ENCODE results near the gene EFEMP1. TPM values are rescaled to one million over a fixed set of nuclear protein-coding genes. Genes with fewer than 3 reads are reported as not detected.

EFEMP1 gene
- total and polyA plus RNA-seq, 10 of the 15 experiments (the other 5 are each of a cell fraction or from before 2014, with no cell fraction given): 0.27 to 1.2 (median 0.35) TPM; not detected in 6

DNA sequence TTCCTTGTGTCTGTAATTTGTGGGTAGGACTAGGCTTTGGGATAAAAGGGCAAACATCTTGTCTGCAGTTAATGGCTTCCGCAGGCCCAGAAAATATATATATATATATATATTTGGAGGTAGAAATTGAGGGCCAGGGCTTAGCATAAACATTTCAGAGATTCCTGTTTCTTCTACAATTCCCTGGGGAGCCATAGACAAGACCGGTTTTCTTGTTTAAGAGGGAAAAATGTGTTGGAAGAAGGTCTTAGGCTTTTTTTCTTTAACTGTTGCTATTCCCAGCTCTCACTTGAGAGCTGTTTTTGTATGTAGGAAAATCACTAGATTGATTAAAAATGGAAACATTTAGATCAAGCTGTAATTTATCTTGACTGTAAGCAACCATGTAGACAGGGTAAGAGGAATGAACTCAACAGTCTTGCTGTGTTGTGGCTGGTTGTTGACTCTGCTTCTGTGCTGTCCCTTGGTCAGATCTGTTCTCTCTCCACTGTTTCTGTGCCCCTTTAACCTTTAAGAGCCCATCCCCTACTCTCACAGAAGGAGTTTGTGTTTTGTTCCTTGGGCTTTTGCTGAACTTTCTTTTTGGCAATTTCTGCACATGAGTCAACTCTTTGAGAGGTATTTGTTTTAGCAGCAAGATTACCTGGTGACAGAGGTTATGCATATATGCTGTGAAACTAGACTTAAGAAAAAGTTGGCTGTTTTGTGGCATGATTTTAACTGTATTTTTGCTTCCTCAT is 58.3 kb downstream of the EFEMP1 start:
- ChIA-PET SMC1A (ENCODE audit: uncharacterized antibody, unreplicated experiment) (no interaction called here), CTCF (no interaction called here), RAD21 (ENCODE audit: unreplicated experiment) (no interaction called here), POLR2A (no interaction called here)
- H3K27me3 ChIP-seq (replicated peaks in 1 of 2; ENCODE audit: control insufficient read depth in 2 of 2, insufficient read depth in 2 of 2, low read length in 1 of 2): no peaks in the 10 kb centered on the region
- WGBS (ENCODE audit: insufficient coverage, insufficient replicate concordance, low lambda C conversion rate, missing lambda C conversion rate): 50% methylated on average over 2 of the region's 2 CpGs
- no peaks in the 10 kb centered on the region for H4K20me1 ChIP-seq (ENCODE audit: control insufficient read depth, insufficient read depth)
- no peak overlapping the region for H2AFZ ChIP-seq (ENCODE audit: control insufficient read depth, low read depth, low read length)
- no peak overlapping the region for H3K4me2 ChIP-seq (ENCODE audit: control insufficient read depth, insufficient read depth)
- FAIRE-seq (no peak), ATAC-seq (no peak), DNase-seq (ENCODE audit: low read depth, low spot score) (no peak)
- H3K4me3 ChIP-seq: no peak overlapping the region
- intact Hi-C loops (cut with micrococcal nuclease; ENCODE audit: unreplicated experiment): no loop called here
- BruUV-seq (replicated peaks): no TSS peak
- TF ChIP-seq, protein P1, sequence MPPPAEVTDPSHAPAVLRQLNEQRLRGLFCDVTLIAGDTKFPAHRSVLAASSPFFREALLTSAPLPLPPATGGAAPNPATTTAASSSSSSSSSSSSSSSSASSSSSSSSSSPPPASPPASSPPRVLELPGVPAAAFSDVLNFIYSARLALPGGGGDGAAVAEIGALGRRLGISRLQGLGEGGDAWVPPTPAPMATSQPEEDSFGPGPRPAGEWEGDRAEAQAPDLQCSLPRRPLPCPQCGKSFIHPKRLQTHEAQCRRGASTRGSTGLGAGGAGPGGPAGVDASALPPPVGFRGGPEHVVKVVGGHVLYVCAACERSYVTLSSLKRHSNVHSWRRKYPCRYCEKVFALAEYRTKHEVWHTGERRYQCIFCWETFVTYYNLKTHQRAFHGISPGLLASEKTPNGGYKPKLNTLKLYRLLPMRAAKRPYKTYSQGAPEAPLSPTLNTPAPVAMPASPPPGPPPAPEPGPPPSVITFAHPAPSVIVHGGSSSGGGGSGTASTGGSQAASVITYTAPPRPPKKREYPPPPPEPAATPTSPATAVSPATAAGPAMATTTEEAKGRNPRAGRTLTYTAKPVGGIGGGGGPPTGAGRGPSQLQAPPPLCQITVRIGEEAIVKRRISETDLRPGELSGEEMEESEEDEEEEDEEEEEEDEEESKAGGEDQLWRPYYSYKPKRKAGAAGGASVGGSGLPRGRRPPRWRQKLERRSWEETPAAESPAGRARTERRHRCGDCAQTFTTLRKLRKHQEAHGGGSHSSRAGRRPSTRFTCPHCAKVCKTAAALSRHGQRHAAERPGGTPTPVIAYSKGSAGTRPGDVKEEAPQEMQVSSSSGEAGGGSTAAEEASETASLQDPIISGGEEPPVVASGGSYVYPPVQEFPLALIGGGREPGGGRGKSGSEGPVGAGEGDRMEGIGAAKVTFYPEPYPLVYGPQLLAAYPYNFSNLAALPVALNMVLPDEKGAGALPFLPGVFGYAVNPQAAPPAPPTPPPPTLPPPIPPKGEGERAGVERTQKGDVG (CRISPR knock-in tag; IDR thresholded peaks at IDR 0.05): no peak
- TF ChIP-seq, protein P2, sequence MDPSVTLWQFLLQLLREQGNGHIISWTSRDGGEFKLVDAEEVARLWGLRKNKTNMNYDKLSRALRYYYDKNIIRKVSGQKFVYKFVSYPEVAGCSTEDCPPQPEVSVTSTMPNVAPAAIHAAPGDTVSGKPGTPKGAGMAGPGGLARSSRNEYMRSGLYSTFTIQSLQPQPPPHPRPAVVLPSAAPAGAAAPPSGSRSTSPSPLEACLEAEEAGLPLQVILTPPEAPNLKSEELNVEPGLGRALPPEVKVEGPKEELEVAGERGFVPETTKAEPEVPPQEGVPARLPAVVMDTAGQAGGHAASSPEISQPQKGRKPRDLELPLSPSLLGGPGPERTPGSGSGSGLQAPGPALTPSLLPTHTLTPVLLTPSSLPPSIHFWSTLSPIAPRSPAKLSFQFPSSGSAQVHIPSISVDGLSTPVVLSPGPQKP (IDR thresholded peaks at IDR 0.05; ENCODE audit: low read depth, low read length): no peak
- no peak for TF ChIP-seq PAX5 (IDR thresholded peaks at IDR 0.05; ENCODE audit: borderline replicate concordance, low read depth, low read length)
- TF ChIP-seq, protein P3, sequence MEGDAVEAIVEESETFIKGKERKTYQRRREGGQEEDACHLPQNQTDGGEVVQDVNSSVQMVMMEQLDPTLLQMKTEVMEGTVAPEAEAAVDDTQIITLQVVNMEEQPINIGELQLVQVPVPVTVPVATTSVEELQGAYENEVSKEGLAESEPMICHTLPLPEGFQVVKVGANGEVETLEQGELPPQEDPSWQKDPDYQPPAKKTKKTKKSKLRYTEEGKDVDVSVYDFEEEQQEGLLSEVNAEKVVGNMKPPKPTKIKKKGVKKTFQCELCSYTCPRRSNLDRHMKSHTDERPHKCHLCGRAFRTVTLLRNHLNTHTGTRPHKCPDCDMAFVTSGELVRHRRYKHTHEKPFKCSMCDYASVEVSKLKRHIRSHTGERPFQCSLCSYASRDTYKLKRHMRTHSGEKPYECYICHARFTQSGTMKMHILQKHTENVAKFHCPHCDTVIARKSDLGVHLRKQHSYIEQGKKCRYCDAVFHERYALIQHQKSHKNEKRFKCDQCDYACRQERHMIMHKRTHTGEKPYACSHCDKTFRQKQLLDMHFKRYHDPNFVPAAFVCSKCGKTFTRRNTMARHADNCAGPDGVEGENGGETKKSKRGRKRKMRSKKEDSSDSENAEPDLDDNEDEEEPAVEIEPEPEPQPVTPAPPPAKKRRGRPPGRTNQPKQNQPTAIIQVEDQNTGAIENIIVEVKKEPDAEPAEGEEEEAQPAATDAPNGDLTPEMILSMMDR (IDR thresholded peaks at IDR 0.05 in 2 of 3, conservative IDR thresholded peaks at IDR 0.05 in 1 of 3; ENCODE audit: control insufficient read depth in 2 of 3, extremely low read depth in 1 of 3, insufficient read depth in 1 of 3, low read depth in 3 of 3, low read length in 3 of 3): no peak
- TF ChIP-seq ZSCAN29 (IDR thresholded peaks at IDR 0.05): no peak
- TF ChIP-seq HCFC1 (IDR thresholded peaks at IDR 0.05; ENCODE audit: low read length): no peak
- no peak for TF ChIP-seq EP300 (IDR thresholded peaks at IDR 0.05; ENCODE audit: borderline replicate concordance in 1 of 2, control insufficient read depth in 1 of 2, low read depth in 2 of 2, low read length in 2 of 2)
- no peak for TF ChIP-seq PAX8 (IDR thresholded peaks at IDR 0.05)
- no peaks in the 10 kb centered on the region for H3K79me2 ChIP-seq (ENCODE audit: control insufficient read depth, insufficient read depth, low read length)
- in situ Hi-C loops (cut with MboI): no loop called here
- no peaks in the 10 kb centered on the region for H3K36me3 ChIP-seq (ENCODE audit: control insufficient read depth in 2 of 2, insufficient read depth in 2 of 2, low read length in 1 of 2)
- H3K9me3 ChIP-seq (replicated peaks; ENCODE audit: control insufficient read depth, insufficient read depth, low read length): no peaks in the 10 kb centered on the region
- no peaks in the 10 kb centered on the region for H3K4me1 ChIP-seq (ENCODE audit: control insufficient read depth, insufficient read depth, low read length)
- no peak overlapping the region for H3K27ac ChIP-seq (ENCODE audit: control insufficient read depth, insufficient read depth)
- no peak overlapping the region for H3K9ac ChIP-seq (ENCODE audit: control insufficient read depth, insufficient read depth, low read length)
